K562 (cell line): ENCODE data around the gene CCNL1.

ENCODE experiments used
- ADNP ChIP-seq: fragments of 200-800 bp; sonication (Bioruptor generic); IDR thresholded peaks from 2 replicates; pipeline ENCODE4 v1.6.1; 2016; ENCODE audit warnings: missing genetic modification characterization, missing compliant biosample characterization
- BHLHE40 ChIP-seq: IDR thresholded peaks from 2 replicates; pipeline ENCODE4 v1.6.1; 2011; ENCODE audit warnings: low read length, improper control_type of control experiment
- CTCF ChIP-seq, 3 experiments: IDR thresholded peaks in 2 of 3; conservative IDR thresholded peaks in 1 of 3; 2 replicates each; pipeline ENCODE4 v1.5.1; 2011 to 2012; ENCODE audit warnings: low read length in 3 of 3, mild to moderate bottlenecking in 3 of 3, control low read depth in 2 of 3, improper control_type of control experiment in 1 of 3, inconsistent platforms in 1 of 3, low read depth in 1 of 3, mixed read lengths in 1 of 3, moderate library complexity in 1 of 3; ENCODE audit not compliant: insufficient read depth in 2 of 3
- DNMT1 ChIP-seq: fragments of 450-650 bp; IDR thresholded peaks from 2 replicates; pipeline ENCODE4 v1.6.1; 2016; ENCODE audit warnings: antibody characterized with exemption, mild to moderate bottlenecking
- E2F4 ChIP-seq: sonication (generic); formaldehyde crosslinking; IDR thresholded peaks from 2 replicates; pipeline ENCODE4 v1.8.0; 2022; ENCODE audit warnings: mild to moderate bottlenecking, low read depth, missing genetic modification reagents
- HDAC2 ChIP-seq: fragments of 450-650 bp; IDR thresholded peaks from 2 replicates; pipeline ENCODE4 v1.6.1; 2016; ENCODE audit warnings: mild to moderate bottlenecking
- MEIS2 ChIP-seq: fragments of 450-650 bp; IDR thresholded peaks from 2 replicates; pipeline ENCODE4 v1.6.1; 2014; ENCODE audit warnings: mild to moderate bottlenecking; ENCODE audit not compliant: partially characterized antibody
- MXI1 ChIP-seq: IDR thresholded peaks from 2 replicates; pipeline ENCODE4 v1.6.1; 2011; ENCODE audit warnings: low read depth, mild to moderate bottlenecking, improper control_type of control experiment, low read length
- NONO ChIP-seq, 2 experiments: fragments of 200-400 bp in 1 of 2; fragments of 450-650 bp in 1 of 2; formaldehyde crosslinking in 1 of 2; IDR thresholded peaks; 2 replicates each; pipeline ENCODE4 v1.6.1; 2017; ENCODE audit warnings: low read depth in 2 of 2, mild to moderate bottlenecking in 2 of 2, moderate library complexity in 2 of 2, low read length in 1 of 2
- NR3C1 ChIP-seq: sonication (generic); formaldehyde crosslinking; IDR thresholded peaks from 2 replicates; pipeline ENCODE4 v1.8.1; 2022; ENCODE audit warnings: missing genetic modification reagents
- PHF21A ChIP-seq: fragments of 450-650 bp; IDR thresholded peaks from 2 replicates; pipeline ENCODE4 v1.6.1; 2017; ENCODE audit warnings: low read depth, borderline replicate concordance
- ZSCAN29 ChIP-seq: fragments of 450-650 bp; IDR thresholded peaks from 2 replicates; pipeline ENCODE4 v1.6.1; 2017
- TF ChIP-seq, protein P1 (sequence below): IDR thresholded peaks from 2 replicates; pipeline ENCODE4 v1.6.1; 2011; ENCODE audit warnings: borderline replicate concordance, low read depth, mild to moderate bottlenecking, moderate library complexity, low read length; ENCODE audit not compliant: insufficient read depth, poor library complexity, severe bottlenecking

DNA sequence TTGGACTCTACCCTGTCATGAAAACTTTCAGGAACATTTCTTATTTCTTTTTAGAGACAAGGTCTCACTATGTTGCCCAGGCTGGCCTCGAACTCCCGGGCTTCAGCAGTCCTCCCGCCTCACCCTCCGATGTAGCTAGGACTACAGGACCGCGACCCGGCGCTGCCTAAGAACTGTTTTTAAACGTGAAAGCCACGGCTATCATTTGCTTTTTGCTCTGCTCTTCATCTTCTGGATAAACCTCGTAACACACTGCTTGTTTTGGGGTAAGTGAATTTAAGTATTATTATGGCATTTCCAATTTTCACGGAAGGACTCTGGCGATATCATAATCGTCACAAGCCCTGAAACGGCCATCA, 14.3 kb upstream of the CCNL1 start:
- TF ChIP-seq ZSCAN29 (no peak), PHF21A (no peak), DNMT1 (no peak), MEIS2 (no peak), BHLHE40 (no peak), HDAC2 (no peak), NR3C1 (CRISPR knock-in tag) (no peak), NONO (IDR thresholded peaks at IDR 0.05; ENCODE audit: low read depth in 2 of 2, low read length in 1 of 2) (no peak), MXI1 (no peak), E2F4 (CRISPR knock-in tag) (no peak), ADNP (peak; percentile 72; the same call in 1 of the 2 replicates), CTCF (IDR thresholded peaks at IDR 0.05 in 2 of 3, conservative IDR thresholded peaks at IDR 0.05 in 1 of 3; ENCODE audit: insufficient read depth in 2 of 3, low read depth in 1 of 3, low read length in 3 of 3) (no peak)
- TF ChIP-seq, protein P1, sequence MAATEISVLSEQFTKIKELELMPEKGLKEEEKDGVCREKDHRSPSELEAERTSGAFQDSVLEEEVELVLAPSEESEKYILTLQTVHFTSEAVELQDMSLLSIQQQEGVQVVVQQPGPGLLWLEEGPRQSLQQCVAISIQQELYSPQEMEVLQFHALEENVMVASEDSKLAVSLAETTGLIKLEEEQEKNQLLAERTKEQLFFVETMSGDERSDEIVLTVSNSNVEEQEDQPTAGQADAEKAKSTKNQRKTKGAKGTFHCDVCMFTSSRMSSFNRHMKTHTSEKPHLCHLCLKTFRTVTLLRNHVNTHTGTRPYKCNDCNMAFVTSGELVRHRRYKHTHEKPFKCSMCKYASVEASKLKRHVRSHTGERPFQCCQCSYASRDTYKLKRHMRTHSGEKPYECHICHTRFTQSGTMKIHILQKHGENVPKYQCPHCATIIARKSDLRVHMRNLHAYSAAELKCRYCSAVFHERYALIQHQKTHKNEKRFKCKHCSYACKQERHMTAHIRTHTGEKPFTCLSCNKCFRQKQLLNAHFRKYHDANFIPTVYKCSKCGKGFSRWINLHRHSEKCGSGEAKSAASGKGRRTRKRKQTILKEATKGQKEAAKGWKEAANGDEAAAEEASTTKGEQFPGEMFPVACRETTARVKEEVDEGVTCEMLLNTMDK, result no peak
